ENCODE measurements around the gene SLC2A9.

DNA sequence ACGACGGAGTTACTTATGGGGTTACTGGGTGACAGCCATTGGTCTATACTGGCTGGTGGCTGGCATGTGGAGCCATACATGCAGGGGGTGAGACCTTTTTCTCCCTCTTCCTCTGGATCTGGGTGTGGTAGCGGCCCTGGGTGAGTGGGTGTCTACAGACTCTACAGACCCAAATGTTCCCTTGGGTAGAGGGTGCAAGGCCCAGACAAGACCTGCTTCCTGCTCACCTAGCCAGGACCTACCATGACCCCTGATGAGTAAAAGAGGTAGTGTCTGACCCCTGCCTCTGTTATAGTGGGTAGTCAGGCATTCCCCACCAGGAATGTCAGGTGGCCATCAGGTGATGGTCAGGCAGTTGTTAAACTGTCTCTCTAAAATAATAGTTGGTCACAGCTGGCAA, 66.8 kb downstream of the SLC2A9 start:
- TF ChIP-seq, protein P1, sequence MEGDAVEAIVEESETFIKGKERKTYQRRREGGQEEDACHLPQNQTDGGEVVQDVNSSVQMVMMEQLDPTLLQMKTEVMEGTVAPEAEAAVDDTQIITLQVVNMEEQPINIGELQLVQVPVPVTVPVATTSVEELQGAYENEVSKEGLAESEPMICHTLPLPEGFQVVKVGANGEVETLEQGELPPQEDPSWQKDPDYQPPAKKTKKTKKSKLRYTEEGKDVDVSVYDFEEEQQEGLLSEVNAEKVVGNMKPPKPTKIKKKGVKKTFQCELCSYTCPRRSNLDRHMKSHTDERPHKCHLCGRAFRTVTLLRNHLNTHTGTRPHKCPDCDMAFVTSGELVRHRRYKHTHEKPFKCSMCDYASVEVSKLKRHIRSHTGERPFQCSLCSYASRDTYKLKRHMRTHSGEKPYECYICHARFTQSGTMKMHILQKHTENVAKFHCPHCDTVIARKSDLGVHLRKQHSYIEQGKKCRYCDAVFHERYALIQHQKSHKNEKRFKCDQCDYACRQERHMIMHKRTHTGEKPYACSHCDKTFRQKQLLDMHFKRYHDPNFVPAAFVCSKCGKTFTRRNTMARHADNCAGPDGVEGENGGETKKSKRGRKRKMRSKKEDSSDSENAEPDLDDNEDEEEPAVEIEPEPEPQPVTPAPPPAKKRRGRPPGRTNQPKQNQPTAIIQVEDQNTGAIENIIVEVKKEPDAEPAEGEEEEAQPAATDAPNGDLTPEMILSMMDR (IDR thresholded peaks at IDR 0.05; ENCODE audit: low read depth, low read length), result no peak
- TF ChIP-seq EZH2phosphoT487 (IDR thresholded peaks at IDR 0.05; ENCODE audit: low read depth), result no peak

All from OCI-LY3 (cell line).